DND-41 (cell line): ENCODE results near the gene MC5R.

ENCODE experiments used
- CTCF ChIP-seq: IDR thresholded peaks from 2 replicates; pipeline ENCODE4 v1.5.1; 2012; ENCODE audit warnings: borderline replicate concordance, low read length, moderate library complexity, mild to moderate bottlenecking; ENCODE audit not compliant: poor library complexity, severe bottlenecking; ENCODE audit errors: extremely low read depth
- EZH2 ChIP-seq: IDR thresholded peaks from 3 replicates; pipeline ENCODE4 v1.6.1; 2012; ENCODE audit warnings: borderline replicate concordance, low read depth, mild to moderate bottlenecking, moderate library complexity, low read length, inconsistent platforms; ENCODE audit not compliant: severe bottlenecking

GRCh38 chr18:13801260-13801601 is 22.7 kb upstream of the MC5R start:
- no peak for TF ChIP-seq CTCF
- TF ChIP-seq EZH2: no peak
